CD4-positive, alpha-beta T cell treated with Interleukin-1 beta for 1 hour (primary cell): ENCODE data around the gene COL9A1.
"Not testable (repeated sequence)": the region's sequence is repeated elsewhere in the genome, so short reads cannot be mapped to it uniquely, and the experiment has no call there.

Experiments used
- DNase-seq, 2 donors: peaks; one replicate each; pipeline ENCODE4 v3.0.0-alpha.2; 2020 to 2022

COL9A1 gene

DNA sequence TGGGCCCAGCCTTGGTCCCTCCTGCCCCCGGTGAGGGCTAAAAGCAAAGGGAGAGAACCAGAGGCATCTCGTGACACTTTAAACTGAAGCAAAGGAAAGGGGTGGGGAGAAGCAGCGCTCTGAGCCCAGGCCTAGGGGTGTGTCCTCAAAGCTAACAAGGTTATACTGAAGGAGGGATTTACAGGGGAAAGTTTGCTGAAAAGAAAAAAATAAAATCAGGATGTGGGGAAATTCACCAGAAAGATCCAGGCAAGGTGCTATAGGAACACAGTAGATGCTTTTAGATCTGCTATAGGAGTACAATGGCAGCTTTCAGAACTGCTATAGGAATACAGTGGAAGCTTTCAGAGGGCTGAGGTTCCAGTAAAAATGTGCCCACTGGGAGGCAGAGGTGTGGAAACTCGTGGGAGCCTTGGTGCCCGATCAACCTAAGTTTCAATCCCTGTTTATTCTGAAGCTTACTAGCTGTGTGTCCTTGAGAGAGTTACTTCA lies at the start of gene COL9A1:
COL9A1 (minus strand) TSS at position 51 of the 492 bp plus-strand sequence. CDS start 160 bp downstream, outside the sequence.
- no peak for DNase-seq

DNA sequence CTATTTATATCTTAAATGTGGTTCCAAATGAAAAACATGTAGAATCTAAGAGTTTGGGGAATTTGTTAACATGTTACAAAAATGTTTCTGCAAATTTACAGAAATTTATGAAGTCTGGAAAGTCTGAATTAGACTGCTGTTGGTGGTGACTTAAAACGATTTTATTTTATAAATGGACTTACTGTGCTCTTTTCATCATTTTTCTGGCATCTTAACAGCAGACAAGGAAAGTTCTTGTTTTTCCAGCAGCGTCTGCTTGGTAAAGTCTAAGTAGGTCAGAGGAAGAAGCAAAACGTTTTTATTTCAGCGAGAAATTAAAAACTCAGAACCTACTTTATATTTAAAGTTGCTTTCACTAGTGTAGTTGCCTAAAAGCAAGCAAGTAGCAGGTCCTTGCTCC lies 48.6 kb upstream of the COL9A1 start:
- DNase-seq: no peak

DNA sequence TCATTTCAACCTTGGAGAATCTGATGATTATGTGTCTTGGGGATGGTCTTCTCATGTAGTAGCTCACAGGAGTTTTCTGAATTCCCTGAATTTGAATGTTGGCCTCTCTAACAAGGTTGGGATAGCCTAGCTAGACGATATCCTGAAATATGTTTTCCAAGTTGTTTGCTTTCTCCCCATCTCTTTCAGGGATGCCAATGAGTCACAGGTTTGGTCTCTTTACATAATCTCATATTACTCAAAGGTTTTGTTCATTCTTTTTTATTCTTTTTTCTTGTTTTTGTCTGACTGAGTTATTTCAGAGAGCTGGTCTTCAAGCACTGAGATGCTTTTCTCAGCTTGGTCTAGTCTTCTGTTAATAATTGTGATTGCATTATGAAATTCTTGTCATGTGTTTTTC lies 42.7 kb upstream of the COL9A1 start:
- no peak for DNase-seq

DNA sequence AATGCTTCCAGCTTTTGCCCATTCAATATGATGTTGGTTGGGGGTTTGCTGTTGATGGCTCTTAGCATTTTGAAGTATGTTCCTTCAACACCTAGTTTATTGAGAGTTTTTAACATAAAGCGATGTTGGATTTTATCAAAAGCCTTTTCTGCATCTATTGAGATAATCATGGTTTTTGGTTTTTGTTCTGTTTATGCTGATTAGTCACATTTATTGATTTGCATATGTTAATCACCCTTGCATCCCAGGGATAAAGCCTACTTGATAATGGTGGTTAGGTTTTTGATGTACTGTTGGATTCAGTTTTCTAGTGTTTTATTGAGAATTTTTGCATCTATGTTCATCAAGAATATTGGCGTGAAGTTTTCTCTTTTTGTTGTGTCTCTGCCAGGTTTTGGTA lies 40.4 kb upstream of the COL9A1 start:
- no peak for DNase-seq

DNA sequence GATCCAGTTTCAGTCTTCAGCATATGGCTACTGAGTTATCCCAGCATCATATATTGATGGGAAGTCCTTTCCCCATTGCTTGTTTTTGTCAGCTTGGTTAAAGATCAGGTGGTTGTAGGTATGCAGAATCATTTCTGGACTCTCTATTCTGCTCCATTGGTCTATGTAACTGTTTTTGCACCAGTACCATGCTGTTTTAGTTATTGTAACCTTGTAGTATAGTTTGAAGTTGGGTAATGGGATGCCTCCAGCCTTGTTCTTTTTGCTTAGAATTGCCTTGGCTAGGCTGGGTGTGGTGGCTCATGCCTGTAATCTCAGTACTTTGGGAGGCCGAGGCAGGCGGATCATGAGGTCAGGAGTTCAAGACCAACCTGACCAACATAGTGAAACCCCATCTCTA lies 36.9 kb upstream of the COL9A1 start:
- DNase-seq: not testable (repeated sequence)

DNA sequence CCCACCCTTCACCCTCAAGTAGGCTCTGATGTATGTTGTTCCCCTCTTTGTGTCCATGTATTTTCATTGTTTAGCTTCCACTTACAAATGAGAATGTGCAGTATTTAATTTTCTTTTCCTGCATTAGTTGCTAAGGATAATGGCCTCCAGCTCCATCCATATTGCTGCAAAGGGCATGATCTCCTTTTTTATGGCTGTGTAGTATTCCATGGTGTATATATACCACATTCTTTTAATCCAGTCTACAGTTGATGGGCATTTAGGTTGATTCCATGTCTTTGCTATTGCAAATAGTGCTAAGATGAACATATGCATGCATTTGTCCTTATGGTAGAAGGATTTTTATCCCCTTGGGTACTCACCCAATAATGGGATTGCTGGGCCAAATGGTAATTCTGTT lies 35.9 kb upstream of the COL9A1 start:
- DNase-seq: no peak

DNA sequence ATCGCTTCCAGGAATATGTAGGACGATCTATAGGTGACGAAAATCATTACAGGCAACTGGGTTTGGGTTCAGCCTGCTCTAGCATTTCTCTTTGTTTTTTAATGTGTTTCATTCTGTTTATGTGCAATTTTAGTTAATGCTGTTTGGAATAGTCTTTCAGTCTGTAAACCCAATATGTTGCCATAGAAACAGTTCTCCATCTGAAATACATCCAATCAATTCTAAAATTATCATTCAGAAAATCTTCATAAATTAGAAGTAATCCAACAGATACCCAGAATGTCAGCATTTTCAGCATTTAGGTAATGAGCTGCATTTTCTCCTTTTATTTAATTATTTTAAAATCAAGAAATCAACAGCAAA lies 34.8 kb upstream of the COL9A1 start:
- DNase-seq: no peak

DNA sequence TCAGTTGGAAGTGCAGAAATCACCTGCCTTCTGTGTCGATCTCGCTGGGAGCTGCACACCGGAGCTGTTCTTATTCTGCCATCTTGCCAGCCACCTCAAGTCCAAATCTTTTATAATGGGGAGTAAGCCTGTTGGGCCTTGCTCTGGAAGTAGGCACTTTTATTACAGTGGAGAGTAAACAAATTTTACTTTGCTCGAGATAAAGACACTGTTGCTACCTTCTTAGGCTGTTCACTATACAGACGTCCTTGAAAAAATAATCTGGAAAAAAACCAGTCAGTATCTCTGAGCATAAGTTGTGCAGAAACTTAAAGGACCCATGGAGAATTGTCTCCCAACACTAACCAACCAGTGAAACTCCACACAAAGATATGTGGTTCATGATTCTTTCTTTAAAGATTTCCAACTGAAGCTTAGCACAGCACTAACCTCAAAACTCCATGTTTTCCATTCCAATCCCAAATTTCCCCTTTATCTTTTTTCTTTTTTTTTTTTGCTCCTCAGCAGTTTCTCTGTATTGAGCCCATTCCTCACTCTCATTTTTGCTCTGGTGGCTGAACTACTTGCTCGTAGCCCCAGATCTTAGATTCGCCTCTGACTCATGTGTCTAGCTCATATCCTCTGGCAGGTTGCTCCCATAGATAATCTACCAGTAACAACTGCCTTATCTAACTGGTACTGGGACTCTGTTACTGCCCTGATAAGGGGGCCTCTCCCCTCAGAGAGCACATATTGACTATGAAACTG lies 34.3 kb upstream of the COL9A1 start:
- no peak for DNase-seq

DNA sequence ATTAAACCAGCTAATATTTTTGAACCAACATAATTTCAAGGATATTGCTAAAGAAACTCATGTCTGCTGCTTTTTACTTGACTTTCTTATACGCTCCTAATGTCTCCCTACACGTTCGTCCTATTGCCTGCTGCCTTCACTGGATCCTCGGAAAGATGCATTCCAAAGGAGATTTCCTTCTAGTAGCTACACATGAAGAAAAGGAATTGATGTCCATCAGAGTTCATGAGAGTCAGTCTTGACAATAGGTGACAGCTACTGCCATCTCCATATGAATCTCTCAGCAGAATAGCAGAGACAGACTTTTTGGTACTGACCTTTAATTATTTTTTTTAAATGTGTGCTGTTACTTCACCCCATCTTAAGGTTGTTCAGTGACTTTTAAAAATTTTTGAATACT lies 24.2 kb upstream of the COL9A1 start:
- no peak for DNase-seq

DNA sequence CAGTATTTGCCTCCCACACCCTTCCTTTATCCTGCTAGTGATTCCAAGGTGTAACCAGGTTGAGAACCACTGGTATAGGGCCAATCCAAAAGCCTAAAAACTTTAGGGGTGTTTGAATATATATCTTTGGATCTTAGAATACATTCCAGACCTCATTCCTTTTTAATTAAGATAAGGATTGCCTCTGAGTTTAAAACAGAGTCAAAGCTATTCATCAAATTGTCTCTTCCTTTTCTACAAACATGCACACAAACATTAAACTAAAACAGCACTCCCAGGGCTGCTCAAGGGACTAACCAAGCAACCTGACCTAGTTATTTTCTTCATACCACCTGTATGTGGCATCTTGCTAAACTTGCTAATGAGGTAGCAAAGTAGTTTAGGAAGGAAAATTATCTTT lies 22.1 kb upstream of the COL9A1 start:
- no peak for DNase-seq

DNA sequence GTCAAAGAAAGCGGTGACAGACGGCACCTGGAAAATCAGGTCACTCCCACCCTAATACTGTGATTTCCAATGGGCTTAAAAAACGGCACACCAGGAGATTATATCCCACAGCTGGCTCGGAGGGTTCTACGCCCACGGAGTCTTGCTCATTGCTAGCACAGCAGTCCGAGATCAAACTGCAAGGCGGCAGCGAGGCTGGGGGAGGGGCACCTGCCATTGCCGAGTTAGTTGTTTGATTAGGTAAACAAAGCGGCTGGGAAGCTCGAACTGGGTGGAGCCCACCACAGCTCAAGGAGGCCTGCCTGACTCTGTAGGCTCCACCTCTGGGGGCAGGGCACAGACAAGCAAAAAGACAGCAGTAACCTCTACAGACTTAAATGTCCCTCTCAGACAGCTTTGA lies 14.9 kb upstream of the COL9A1 start:
- DNase-seq: not testable (repeated sequence)

DNA sequence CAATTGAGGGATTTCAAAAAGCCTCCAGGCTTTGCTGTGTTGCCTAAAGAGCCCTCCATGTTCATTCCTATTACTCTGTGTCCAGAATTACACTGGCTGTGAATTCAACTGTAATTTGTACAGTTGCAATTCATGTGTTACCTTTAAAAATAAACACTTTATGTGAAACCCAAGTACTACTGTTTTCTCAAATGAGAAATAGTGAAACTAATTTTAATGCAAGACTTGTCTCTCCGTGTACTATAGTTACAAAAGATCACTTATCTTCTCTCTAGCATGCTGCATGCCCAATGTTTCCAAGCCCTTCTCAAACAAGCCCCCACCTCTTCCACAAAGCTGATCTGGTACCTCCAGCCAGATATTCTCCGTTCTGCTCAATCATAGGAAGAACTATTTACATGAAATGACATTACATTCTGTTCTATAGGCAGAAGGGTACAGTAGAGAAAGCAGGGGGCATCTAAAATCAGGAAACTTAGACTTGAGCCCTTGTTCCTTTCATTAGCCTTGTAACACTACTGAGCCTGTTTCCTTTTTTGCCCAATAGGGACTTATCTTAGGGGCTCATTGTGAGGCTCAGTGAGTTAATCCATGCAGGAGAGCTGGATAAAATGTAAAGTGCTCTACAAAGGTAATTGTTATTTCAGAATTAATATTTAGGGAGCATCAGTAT lies 12.3 kb upstream of the COL9A1 start:
- no peak for DNase-seq

DNA sequence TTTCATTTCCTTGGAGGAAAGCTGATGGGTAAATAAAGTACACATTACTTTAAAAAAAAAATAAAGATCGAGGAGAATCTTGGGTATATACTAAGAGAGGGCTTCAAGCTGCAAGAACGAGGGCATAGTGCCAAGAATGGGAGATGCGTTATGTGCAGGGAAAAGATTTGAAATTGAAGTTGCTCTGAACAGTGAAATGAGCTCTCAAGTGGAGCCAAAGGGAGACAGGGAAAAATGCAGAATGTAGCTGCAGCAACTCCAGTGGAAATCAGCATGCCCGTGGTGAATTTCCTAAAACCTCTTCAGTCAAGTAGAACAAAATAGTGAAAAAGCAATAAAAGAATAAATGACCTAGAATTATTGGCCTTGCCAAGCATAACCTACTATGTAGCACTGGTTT lies 11.4 kb upstream of the COL9A1 start:
- DNase-seq: no peak

DNA sequence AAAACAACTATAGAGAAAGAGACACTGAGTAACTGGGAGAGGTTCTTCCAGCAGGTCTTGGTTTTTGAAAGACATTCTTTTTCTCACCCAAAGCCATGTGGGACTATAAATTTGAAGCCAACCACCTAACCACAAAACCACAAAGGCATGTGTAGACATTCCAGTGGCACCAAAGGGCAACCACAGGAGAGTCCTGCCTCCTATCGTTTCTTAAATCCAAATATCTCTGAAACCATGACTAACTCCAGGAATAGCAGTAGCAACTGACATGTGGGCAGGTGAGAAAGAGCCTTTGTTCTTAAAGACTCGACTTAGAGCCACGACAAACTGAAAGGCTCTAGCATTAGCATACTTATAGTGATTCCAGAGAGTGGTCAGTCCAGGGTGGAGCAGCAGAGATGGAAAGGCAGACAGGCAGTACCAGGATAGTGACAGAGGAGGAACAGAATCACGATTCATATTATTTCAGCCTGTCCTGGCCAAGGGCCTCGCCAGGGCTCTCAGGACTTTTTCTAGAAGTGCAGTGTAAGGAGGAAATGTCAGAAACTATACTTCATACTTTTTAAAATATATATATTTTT lies 9.4 kb upstream of the COL9A1 start:
- no peak for DNase-seq

DNA sequence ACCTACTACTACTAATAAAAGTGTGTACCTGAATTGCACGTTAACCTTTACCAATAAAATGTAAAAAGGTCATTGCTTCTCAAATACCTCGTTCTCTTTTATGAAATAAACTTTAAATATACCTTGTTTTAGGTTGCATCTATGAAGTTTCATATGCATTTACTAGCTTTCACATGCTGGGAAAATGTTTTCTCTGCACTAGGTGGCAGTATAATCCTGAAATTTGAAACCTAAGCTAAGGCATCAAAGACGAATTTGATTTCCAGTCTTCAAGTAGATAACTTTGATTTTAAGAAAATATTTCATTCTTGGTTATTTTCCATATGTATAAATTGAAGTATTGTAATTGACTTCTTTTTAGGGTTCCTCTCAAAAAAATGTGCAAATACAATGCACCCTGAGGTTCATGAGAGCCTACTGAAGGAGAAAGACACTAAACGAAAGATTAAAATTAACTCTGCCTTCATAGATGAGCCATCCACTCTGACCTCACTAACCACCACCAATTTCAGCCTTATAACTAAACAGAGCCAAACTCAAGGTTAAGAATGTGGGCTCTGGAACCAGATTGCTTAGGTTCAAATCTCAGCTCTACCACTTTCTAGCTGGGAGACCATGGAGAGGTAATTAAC lies 7.3 kb upstream of the COL9A1 start:
- DNase-seq: peak in 1 of 2 donors; percentile 29

DNA sequence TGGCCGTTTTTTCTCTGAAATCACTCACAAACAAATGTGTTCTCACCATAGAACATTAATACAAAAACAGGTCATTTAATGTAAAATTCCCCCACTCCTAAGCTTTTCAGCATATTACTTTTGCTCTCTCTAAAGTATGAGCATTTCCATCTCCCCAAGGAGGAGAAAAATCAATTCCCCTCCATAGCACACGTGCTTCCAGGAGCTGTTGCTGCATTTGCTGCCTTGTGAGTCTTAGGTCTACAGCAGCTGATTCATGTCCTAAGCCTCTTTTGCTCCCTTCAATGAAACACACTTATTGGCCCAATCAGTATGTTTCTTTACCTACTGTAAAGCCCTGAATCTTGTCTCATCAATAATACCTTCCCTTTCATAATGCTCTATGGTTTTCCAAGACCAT lies 6.4 kb upstream of the COL9A1 start:
- DNase-seq: no peak

DNA sequence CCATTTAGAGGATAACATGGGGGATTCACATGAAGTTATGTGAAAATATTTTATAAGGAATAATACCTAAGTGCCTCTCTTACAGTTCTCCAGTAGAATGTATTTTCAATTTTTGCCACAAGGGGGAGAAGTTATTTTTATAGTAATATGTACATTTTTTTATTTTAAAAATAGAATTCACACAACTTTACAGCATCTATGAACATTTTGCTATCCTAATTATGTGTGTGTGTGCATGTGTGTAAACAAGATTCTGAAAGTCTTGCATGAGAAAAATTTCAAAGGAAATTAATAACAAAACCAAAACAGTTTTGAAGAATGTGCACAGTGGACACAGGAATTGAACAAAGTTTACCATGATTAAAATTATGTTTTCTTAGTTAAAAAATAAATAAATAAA lies 5.3 kb upstream of the COL9A1 start:
- not testable (repeated sequence) for DNase-seq

DNA sequence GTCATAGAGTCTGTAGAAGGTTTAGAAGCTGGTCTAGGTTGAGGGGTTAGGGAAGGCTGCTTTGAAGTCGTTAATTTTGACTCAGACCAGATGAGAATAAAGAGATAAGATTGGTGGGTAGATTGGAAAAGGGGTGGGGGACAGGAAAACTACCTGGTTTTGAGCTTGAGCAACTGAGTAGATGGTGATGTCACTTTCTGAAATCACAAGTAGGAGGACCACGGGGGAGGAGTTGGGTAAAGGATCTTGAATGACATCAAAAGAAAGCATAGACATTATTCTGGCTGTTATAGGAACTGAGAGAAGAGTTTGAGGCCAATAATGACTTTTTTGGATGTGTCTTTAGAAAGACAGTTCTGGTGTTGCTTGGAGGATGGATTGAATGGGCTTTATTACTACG lies 4.1 kb upstream of the COL9A1 start:
- no peak for DNase-seq

DNA sequence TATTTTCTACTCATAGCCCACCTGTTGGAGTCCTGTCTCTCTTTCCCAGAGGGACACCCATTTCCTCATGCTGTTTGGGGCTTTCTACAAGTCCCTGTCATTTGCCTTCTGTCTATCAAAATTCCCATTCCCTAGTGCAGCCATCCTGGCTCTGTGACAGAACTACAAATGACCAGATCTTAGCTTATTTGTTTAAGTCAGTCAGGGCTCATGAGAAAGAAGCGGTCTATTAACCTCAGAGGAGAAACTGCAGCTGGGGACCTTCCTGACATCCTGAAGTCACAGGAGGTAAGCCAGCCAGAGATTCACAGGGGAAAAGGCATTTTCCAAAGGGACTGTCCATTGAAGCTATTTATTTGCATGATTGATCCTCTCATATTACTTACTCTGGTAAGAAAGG lies 1.7 kb upstream of the COL9A1 start:
- no peak for DNase-seq

DNA sequence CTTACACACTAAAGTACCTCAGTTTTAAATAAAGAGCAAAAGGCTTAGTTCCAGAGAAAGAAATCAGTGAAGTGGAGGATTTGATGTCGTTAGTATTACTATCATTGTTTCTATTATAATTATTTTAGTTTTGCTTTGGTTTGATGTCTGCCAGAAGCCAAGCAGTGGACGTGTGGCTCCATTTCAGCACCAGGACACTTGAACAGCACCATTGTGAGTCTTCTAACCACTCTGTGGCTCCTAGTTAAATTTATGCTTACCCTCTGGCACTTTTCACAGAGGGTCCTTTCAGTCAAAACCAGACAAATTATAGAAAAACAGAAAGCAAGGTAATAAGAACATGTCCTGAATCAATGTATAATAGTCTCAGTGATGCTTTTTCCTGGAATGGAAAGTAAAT lies 3.4 kb downstream of the COL9A1 start:
- no peak for DNase-seq

DNA sequence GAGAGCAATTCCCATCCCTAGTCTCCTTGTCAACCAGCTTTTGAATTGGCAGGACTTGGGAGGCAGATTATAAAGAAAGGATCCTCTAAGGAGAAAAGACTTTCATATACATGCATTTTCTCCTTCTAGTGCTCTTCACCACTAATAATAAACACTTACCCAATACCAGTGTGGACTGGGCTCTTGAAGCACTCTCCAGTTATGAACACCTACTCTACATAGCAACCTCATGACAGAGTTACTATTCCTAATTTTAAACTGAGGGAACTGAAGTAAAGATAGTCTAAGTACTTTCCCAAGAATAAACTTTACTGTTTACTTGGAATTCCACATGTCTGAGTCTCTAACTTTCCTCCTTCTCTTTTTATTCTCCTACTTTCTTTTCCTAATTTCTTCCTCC lies 4.8 kb downstream of the COL9A1 start:
- no peak for DNase-seq

DNA sequence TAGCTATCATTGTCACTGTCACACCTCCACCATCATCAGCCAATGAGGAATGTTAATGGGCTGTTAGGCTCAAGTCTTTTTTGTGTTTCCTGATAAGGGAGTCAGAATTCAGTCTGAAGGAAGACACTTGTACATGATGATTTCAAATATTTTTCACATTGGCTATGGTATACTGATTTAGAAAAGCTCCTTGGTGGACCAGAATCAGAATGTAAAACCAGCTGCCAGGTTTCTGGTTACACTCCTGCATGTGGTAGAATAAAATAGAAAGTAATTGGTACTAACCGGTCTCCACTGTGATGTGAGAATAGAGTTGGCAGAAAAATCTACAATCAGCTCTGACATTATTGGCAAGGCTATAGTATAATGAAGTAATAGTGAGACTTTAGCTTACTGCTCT lies 10.7 kb downstream of the COL9A1 start:
- DNase-seq: no peak

DNA sequence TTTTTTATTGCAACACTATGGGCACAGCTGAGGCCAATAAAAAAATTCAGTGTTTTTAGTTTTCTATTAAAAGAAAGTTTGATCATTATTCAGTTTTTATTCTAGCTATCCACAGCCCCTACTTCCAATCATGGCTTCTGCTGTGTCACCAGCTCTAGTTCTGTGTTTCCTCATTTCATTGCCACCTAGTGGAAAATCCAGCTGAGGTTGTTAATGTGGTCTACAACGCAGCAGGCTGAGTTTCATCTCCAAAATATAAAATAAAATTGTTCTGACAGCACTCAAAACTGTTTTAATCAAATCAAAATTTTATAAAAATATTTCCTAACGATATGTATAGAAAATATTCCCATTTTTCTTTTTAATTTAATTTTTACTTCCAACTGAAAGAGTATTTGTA lies 13.6 kb downstream of the COL9A1 start:
- DNase-seq: no peak

DNA sequence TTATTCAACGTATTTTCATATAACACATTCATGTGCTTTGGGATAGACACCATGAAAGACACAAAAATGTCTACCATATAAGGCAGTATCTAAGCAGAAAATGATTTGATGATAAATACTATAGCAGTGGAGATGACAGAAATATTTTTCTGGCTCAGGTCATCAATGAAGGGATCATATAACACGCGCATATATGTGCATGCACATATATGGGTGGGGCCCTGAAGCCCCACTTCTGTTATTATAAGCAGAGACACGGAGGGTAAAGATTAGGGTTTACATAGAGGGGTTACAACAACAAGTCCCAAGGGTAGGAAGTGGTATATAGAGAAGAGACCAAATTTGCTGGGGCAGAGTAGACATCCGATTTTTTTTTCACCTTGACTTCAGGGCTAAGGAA lies 16.0 kb downstream of the COL9A1 start:
- DNase-seq: no peak
